NCI-H1417 treated with DMSO at 0.1 percent for 48 hours (cell line): ENCODE data around the gene PPIA.

Experiments used
- DNase-seq: peaks from one replicate; lab custom pipeline; 2025; lab: John Stamatoyannopoulos, UW

PPIA gene

DNA sequence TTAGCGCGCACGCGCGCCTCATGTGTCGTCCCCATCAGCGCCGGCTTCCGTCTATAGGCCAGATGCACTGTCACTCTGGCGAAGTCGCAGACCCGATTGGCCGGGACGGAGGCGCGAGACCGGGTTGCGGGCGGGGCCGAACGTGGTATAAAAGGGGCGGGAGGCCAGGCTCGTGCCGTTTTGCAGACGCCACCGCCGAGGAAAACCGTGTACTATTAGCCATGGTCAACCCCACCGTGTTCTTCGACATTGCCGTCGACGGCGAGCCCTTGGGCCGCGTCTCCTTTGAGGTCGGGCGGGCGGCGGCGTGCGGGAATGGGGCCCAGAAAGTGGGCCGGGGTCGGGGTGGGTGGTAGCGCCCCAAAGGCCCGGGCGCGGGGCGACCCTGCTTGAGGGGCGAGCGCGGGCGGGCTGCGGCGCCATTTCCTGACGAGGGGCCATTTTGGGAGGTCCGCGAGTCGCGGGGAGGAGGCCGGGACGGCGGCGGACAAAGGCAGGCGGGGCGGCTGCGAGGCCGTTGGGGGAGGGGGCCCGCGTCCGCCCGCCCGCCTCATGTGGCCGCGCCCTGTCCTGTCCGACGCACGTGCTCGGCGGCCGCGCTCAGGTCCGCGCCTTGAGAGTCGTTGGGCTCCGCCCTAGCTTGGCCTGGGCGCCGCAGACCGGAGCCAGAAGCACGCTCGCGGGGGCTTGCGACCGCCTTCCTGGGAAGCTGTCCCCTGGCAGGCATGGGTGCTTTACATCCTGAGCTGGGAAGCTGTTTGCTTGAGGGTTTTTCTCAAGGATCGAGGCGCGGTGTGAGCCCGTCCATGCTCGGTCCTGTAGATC is at the start of gene PPIA:
PPIA (plus strand) TSS at position 178 of the 825 bp plus-strand sequence; CDS start at position 222, 44 bp downstream.
- DNase-seq: peak; percentile 89

DNA sequence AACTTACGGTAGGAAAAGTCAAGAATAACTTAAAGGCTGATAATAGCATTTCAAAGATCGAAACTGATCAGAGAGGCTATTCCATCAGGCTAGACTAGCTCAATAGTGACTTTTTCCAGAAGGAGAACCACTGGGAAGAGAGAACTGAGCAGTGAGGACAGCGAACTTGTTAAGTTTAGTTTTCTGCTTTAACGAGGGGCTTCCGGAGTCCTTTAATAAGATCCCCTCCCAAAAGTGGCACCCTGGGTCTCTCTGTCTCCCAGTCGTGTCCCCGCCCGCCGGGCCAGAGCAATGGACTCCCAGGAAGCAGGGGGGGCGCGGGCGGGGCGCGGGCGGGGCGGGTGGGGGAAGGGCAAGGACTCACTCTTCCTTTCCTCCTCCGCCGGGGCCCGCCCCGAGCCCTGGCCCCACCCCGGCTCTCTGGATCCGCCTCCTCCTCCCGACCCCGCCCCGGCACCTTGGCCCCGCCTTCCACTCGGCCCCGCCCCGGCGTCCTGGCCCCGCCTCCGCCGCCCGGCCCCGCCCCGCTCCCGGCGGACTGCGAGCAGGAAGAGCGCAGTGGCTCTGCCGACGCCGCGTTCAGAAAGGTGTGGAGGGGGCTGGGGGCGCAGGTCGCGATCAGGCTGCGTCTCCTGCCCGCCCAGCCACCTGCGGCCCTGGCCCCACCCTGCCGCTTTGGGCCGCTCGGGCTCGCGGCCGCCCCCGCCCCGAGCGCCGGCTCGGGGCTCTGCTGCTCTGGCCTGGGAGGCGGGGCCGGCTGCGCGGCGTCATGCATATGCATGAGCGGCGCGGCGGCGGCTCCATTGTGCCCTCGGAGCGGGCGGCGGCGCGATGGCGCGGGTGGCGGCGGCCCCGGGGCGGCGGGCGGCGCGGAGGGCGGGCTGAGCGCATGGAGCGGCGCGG is 48.2 kb upstream of the PPIA start, which contains the start of gene ZMIZ2:
ZMIZ2 (plus strand) TSS at position 803 of the 903 bp plus-strand sequence. CDS start 7,403 bp downstream, outside the sequence.
- DNase-seq: peak; percentile 58

- DNase-seq: no peak
Observed at GRCh38 chr7:44748948-44749731, 47.3 kb upstream of the PPIA start.

GRCh38 chr7:44749992-44750391 is 46.5 kb upstream of the PPIA start:
- DNase-seq: no peak

DNA sequence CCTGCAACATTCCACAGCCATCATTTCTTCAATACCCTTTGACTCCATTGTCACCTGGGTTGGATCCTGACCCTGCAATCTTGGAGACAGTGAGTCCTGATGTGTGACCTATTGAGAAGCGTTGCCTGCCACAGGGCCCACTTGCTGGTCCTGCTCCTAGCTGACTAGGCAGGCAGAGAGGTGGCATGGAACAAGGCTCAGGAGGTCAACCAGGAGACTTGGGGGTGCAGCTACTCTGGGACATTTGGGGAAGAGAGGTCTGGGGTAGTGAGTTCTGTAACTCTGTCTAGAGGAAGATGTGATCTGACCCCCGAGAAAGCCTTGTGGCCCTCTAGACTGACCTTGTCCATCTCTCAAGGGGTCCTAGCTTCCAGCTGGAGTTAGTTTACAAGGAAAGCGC is 46.1 kb upstream of the PPIA start:
- no peak for DNase-seq

DNA sequence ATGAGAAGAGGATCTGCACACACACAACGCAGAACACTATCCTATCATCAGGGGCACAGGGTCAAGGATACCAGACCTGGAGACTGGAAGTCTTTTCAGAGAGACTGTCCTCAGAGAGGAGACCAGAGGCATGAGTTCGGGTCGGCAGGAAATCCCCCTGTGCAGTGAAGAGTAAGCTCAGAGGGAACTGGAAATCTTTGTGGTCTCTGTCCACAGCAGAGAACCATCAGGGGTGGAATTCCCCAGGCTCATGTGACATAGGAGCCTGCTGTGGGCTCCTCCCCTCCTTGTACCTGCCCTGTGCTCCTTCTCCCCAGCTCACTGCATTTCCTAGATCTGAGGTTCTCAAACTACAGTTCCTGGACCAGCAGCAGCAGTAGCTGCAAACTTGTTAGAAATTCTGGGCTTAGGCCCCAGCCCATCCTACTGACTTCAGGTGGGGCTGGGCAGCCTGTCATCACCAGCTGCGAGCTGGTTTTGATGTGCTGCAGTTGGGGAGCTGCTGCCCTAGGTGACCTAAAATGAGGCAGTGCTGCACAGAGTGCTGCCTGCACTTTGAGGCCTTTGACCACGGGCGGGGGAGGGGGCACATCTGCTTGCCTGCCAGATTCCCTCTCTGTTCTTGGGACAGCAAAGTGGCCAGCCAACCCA is 45.4 kb upstream of the PPIA start:
- DNase-seq: no peak

GRCh38 chr7:44752822-44753221 is 43.7 kb upstream of the PPIA start:
- no peak for DNase-seq

DNA sequence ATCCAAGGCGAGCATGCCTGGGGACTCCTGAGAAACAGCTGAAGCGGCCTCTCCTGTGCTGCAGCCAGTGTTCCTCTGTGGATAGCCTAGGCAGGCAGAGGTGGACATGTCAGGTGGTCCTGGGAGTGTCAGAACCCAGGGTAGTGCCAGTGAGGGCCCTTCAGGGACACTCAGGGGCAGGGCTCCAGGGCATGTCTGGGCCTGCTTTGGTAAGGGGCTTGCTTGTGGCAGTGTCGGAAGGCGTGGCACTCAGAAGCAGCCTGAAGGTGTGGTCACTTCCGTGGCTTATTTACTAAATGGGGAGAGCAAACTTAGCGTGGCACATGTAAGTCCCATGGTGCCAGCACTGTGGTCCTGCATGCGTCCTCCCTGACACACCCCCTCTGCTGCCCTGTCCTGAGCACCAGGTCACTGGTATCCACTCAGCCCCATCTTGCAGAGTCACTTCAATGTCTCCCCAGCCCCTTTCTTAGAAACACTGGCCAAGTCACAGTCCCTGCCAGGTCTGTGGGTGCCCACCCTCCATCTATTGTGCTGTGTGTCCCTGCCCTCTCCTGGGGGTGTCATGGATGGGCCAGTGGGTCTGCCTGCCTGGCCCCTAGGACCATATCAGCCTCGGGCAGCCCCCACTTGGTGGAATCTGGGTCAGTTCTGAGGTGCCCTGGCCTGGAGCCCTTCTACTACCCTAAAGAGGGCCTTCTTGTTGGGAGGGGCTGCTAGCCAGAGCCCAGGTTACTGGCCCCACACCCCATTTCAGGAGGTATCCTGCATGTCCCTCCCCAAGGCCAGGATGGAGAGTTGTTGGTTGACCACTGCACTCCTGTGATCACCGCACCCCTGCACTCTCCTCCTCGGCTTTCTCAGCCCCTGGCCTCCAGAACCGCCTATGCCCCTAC is 41.4 kb upstream of the PPIA start:
- no peak for DNase-seq

GRCh38 chr7:44755698-44756627 is 40.5 kb upstream of the PPIA start:
- no peak for DNase-seq

GRCh38 chr7:44756904-44757303 is 39.6 kb upstream of the PPIA start:
- DNase-seq: no peak

- no peak for DNase-seq
Observed at GRCh38 chr7:44757311-44757710, 39.2 kb upstream of the PPIA start.

DNA sequence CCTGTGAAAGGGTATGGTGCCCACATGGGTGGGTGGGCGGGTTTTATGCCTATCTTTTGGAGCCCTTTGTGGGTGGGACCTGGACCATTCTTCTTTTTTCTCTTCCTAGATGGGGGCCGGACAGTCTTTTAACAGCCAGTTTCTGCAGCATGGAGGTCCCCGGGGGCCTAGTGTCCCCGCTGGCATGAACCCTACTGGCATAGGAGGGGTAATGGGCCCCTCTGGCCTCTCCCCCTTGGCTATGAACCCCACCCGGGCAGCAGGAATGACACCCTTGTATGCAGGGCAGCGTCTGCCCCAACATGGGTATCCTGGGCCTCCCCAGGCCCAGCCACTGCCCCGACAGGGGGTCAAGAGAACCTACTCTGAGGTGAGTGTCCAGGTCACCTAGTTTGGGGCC is 38.7 kb upstream of the PPIA start:
- no peak for DNase-seq

DNA sequence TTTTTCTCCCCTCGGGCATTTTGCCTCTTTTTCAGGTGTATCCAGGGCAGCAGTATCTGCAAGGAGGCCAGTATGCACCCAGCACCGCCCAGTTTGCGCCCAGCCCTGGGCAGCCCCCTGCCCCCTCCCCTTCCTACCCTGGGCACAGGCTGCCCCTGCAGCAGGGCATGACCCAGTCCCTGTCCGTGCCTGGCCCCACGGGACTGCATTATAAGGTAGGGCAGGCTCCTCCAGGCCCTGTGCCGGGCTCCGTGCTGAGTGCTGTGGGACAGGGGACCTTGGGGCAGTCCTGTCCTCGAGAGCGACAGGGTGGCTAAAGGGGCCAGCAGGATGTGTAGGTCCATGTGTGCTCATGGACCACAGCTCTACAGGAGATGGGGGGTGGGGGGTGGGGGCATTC is 37.2 kb upstream of the PPIA start:
- DNase-seq: no peak

GRCh38 chr7:44760034-44760580 is 36.4 kb upstream of the PPIA start:
- DNase-seq: no peak

- no peak for DNase-seq
Observed at GRCh38 chr7:44761207-44762161, 35.0 kb upstream of the PPIA start.

- no peak for DNase-seq
Observed at GRCh38 chr7:44762300-44762699, 34.2 kb upstream of the PPIA start.

GRCh38 chr7:44762726-44763522 is 33.6 kb upstream of the PPIA start:
- DNase-seq: no peak
